B cell (primary cell): Measurements from ENCODE around the gene CH25H. TPM values are rescaled to one million over a fixed set of nuclear protein-coding genes. Genes with fewer than 3 reads are reported as not detected.
"Not testable (repeated sequence)": the region's sequence is repeated elsewhere in the genome, so short reads cannot be mapped to it uniquely, and the experiment has no call there.

Source experiments
- ATAC-seq: fragments of 200-7000 bp; cut with Tn5 transposase; one replicate; pipeline ENCODE4 v1.10.0; 2021; ENCODE audit warnings: low read depth, mild to moderate bottlenecking, moderate number of reproducible peaks, moderate library complexity
- CTCF ChIA-PET: fragments of 350-600 bp; sonication (Branson Sonifier 250); formaldehyde crosslinking; loops from one replicate; lab custom pipeline; 2021; ENCODE audit warnings: antibody characterized with exemption, inconsistent platforms; lab: Charles Lee
- POLR2A ChIA-PET: fragments of 350-600 bp; sonication (Branson Sonifier 250); formaldehyde crosslinking; loops from one replicate; lab custom pipeline; 2021; ENCODE audit warnings: antibody characterized with exemption; lab: Charles Lee
- DNase-seq: peaks from one replicate; pipeline ENCODE4 v3.0.0; 2013
- H2AFZ ChIP-seq: 2 replicates; pipeline ENCODE4 v1.6.1; 2012; ENCODE audit warnings: mild to moderate bottlenecking, low read depth, low read length; ENCODE audit not compliant: insufficient read depth, poor library complexity, severe bottlenecking
- H3K27ac ChIP-seq, 2 donors: 1 replicate in 1 of 2; 2 replicates in 1 of 2; pipeline ENCODE4 v1.5.1; 2012 to 2013; ENCODE audit warnings: low read length in 2 of 2, mild to moderate bottlenecking in 2 of 2, moderate library complexity in 1 of 2
- H3K27me3 ChIP-seq, 4 experiments: fragments of 200-600 bp in 1 of 4; sonication (generic) in 1 of 4; replicated peaks in 1 of 4; 1 replicate in 2 of 4; 2 replicates in 2 of 4; pipeline versions ENCODE4 v1.6.1 to v1.7.0; 2013 to 2016; ENCODE audit warnings: low read length in 3 of 4, mild to moderate bottlenecking in 2 of 4, mixed read lengths in 1 of 4, moderate library complexity in 1 of 4; ENCODE audit not compliant: insufficient read depth in 4 of 4, control insufficient read depth in 3 of 4; ENCODE audit errors: control extremely low read depth in 1 of 4
- H3K36me3 ChIP-seq, 2 experiments: replicated peaks in 1 of 2; 1 replicate in 1 of 2; 2 replicates in 1 of 2; pipeline versions ENCODE4 v1.6.1 to v1.7.1; 2013; ENCODE audit warnings: low read length in 1 of 2; ENCODE audit not compliant: insufficient read depth in 2 of 2, control insufficient read depth in 1 of 2; ENCODE audit errors: control extremely low read depth in 1 of 2, extremely low read depth in 1 of 2
- H3K4me1 ChIP-seq, 2 donors: fragments of 200-600 bp in 1 of 2; sonication (generic) in 1 of 2; 1 replicate in 1 of 2; 2 replicates in 1 of 2; pipeline versions ENCODE4 v1.5.1 to v1.6.1; 2013 to 2017; ENCODE audit warnings: low read length in 2 of 2; ENCODE audit not compliant: control insufficient read depth in 2 of 2, insufficient read depth in 2 of 2
- H3K4me2 ChIP-seq: replicated peaks from 2 replicates; pipeline ENCODE3; 2012; ENCODE audit warnings: mild to moderate bottlenecking, low read depth, low read length; ENCODE audit not compliant: poor library complexity, severe bottlenecking
- H3K4me3 ChIP-seq, 5 experiments: fragments of 200-600 bp in 1 of 5; sonication (generic) in 1 of 5; 1 replicate in 3 of 5; 2 replicates in 2 of 5; pipeline versions ENCODE4 v1.5.1 to v1.7.0; 2011 to 2016; ENCODE audit warnings: low read length in 4 of 5, mild to moderate bottlenecking in 4 of 5, low read depth in 2 of 5, control low read depth in 1 of 5, moderate library complexity in 1 of 5; ENCODE audit not compliant: insufficient read depth in 1 of 5; ENCODE audit errors: control extremely low read depth in 1 of 5, extremely low read depth in 1 of 5
- H3K79me2 ChIP-seq: fragments of 200-600 bp; sonication (generic); one replicate; pipeline ENCODE4 v1.6.0; 2016; ENCODE audit warnings: low read length; ENCODE audit not compliant: control insufficient read depth, insufficient read depth
- H3K9ac ChIP-seq: fragments of 200-600 bp; sonication (generic); 2 replicates; pipeline ENCODE4 v1.6.1; 2017; ENCODE audit warnings: mild to moderate bottlenecking, low read length, moderate library complexity
- H3K9me3 ChIP-seq, 3 donors: one replicate each; pipeline versions ENCODE4 v1.6.1 to v1.7.1; 2013; ENCODE audit warnings: low read length in 2 of 3; ENCODE audit not compliant: control insufficient read depth in 2 of 3, insufficient read depth in 1 of 3; ENCODE audit errors: control extremely low read depth in 1 of 3
- H4K20me1 ChIP-seq: 2 replicates; pipeline ENCODE4 v1.6.0; 2012; ENCODE audit warnings: mild to moderate bottlenecking, low read length; ENCODE audit not compliant: insufficient read depth, control insufficient read depth, poor library complexity, severe bottlenecking
- H3K27ac Mint-ChIP-seq: one replicate; pipeline ENCODE4 v1.8.0; 2021; ENCODE audit warnings: mixed read lengths
- H3K27me3 Mint-ChIP-seq: one replicate; pipeline ENCODE4 v1.8.0; 2021; ENCODE audit warnings: mixed read lengths
- H3K4me1 Mint-ChIP-seq: one replicate; pipeline ENCODE4 v1.8.0; 2021; ENCODE audit warnings: mixed read lengths
- H3K4me3 Mint-ChIP-seq: one replicate; pipeline ENCODE4 v1.8.0; 2021; ENCODE audit warnings: mixed read lengths
- H3K9me3 Mint-ChIP-seq: one replicate; pipeline ENCODE4 v1.8.0; 2022; ENCODE audit warnings: mixed read lengths; ENCODE audit not compliant: insufficient read depth
- CTCF ChIP-seq: fragments of 200-600 bp; IDR thresholded peaks from one replicate; pipeline ENCODE4 v1.8.0; 2022; ENCODE audit warnings: antibody characterized with exemption, mild to moderate bottlenecking
- EZH2 ChIP-seq: IDR thresholded peaks from 2 replicates; pipeline ENCODE4 v1.6.1; 2012; ENCODE audit warnings: borderline replicate concordance, low read depth, mild to moderate bottlenecking, moderate library complexity, low read length; ENCODE audit not compliant: insufficient read depth, poor library complexity, severe bottlenecking
- WGBS: methylation state at CpG from one replicate; pipeline ENCODE4 v1.1.5; 2013; ENCODE audit warnings: missing lambda C conversion rate; ENCODE audit not compliant: insufficient coverage; 5-methylcytosine and 5-hydroxymethylcytosine counted together
- intact Hi-C: fragments of 100-400 bp; cut with micrococcal nuclease; formaldehyde crosslinking; loops from one replicate; pipeline ENCODE4 v1.10.0; 2022
- polyA plus RNA-seq: library from polyadenylated mRNA; depleted of rRNA; stranded (reverse); fragments of >200 nt; gene quantifications from 2 replicates; pipeline ENCODE4 v1.2.3, GENCODE V29; 2012
- total RNA-seq, 2 donors: library from RNA; stranded (reverse); fragments of 120-200 nt in 1 of 2; gene quantifications; 1 replicate in 1 of 2; 2 replicates in 1 of 2; pipeline versions ENCODE4 v1.2.3 to v1.2.4, GENCODE V29; 2013 to 2022

CH25H gene
- total and polyA plus RNA-seq, 2 donors (not counting 1 experiment from before 2014, with no cell fraction given), result not detected

- Histone ChIP-seq H3K27me3 (no peaks in the 10 kb centered on the region), H3K36me3 (no peaks in the 10 kb centered on the region), H3K4me3 (peak overlapping the region; percentile 65 to 92 (median 84)), H3K79me2 (peaks cover 35% of the 10 kb centered on the region), H3K9me3 (peaks cover 0 to 12% (median 9%) of the 10 kb centered on the region in 3 donors), H3K4me1 (peaks cover 18 to 20% of the 10 kb centered on the region in 2 donors), H3K9ac (peak overlapping the region; percentile 82), H3K27ac (peak overlapping the region; percentile 48 to 71), H4K20me1 (no peaks in the 10 kb centered on the region), H3K4me2 (peak overlapping the region; percentile 82), H2AFZ (peak overlapping the region; percentile 86)
- Mint-ChIP-seq H3K4me1 (peaks cover 27% of the 10 kb centered on the region), H3K4me3 (peak overlapping the region; percentile 94), H3K9me3 (no peaks in the 10 kb centered on the region), H3K27me3 (no peaks in the 10 kb centered on the region), H3K27ac (peak overlapping the region; percentile 85)
- no peak for ATAC-seq
- TF ChIP-seq CTCF (no peak), EZH2 (no peak)
- POLR2A ChIA-PET, result interaction anchor here (2.3 kb wide), 1 partner anchor 164 kb away, joined by 11 read pairs; the partner anchor contains the start of gene IFIT5
- CTCF ChIA-PET, result interaction anchor here (0.8 to 2.3 kb wide), 7 partner anchors 17 to 173 kb away, joined by 4 to 13 read pairs (median 5); no protein-coding TSS in a partner anchor
- no peak for DNase-seq
- WGBS, result 17% methylated on average over 12 of the region's 13 CpGs
- intact Hi-C loops, result loop anchor here (1.0 to 5.0 kb wide), 6 partner anchors 34 to 1389 kb away; partner anchors contain the start of genes IFIT5, KIF20B, KLLN and PTEN
Observed at GRCh38 chr10:89250865-89251408, 43.8 kb upstream of the CH25H start.

- H3K9ac ChIP-seq, result no peak overlapping the region
- no peak for TF ChIP-seq CTCF
- TF ChIP-seq EZH2, result no peak
- 56% methylated on average over 1 of the region's 3 CpGs for WGBS
- H4K20me1 ChIP-seq, result no peaks in the 10 kb centered on the region
- H3K4me2 ChIP-seq, result peak overlapping the region; percentile 19
- H3K4me3 ChIP-seq, result no peak overlapping the region
- DNase-seq, result no peak
- POLR2A ChIA-PET, result no interaction called here
- peaks cover 44% of the 10 kb centered on the region for H3K4me1 Mint-ChIP-seq
- no peaks in the 10 kb centered on the region for H3K27me3 ChIP-seq
- H3K79me2 ChIP-seq, result peaks cover 35% of the 10 kb centered on the region
- no peak overlapping the region for H3K4me3 Mint-ChIP-seq
- no peak overlapping the region for H3K27ac Mint-ChIP-seq
- no peak for ATAC-seq
- no peaks in the 10 kb centered on the region for H3K27me3 Mint-ChIP-seq
- peak overlapping the region in 1 of 2 donors; percentile 47 for H3K27ac ChIP-seq
- H3K36me3 ChIP-seq, result peaks cover 0 to 1% of the 10 kb centered on the region in 2 experiments
- H3K9me3 ChIP-seq, result peaks cover 0 to 5% (median 2%) of the 10 kb centered on the region in 3 donors
- no peak overlapping the region for H2AFZ ChIP-seq
- intact Hi-C loops, result no loop called here
- CTCF ChIA-PET, result interaction anchor here (0.6 to 2.0 kb wide), 3 partner anchors 31 to 314 kb away, joined by 3 to 9 read pairs (median 4); no protein-coding TSS in a partner anchor
- H3K4me1 ChIP-seq, result peaks cover 29 to 39% of the 10 kb centered on the region in 2 donors
- H3K9me3 Mint-ChIP-seq, result no peaks in the 10 kb centered on the region
Observed at GRCh38 chr10:89248990-89249389, 41.9 kb upstream of the CH25H start.

GRCh38 chr10:89247623-89248022, 40.5 kb upstream of the CH25H start:
- POLR2A ChIA-PET, H3K9me3 Mint-ChIP-seq, H2AFZ ChIP-seq: not testable (repeated sequence)

More at GRCh38 chr10:89247623-89248022, 40.5 kb upstream of the CH25H start:
- peaks cover 40 to 51% of the 10 kb centered on the region in 2 donors for H3K4me1 ChIP-seq
- CTCF ChIA-PET, ATAC-seq, H3K4me3 ChIP-seq, H3K27ac Mint-ChIP-seq, DNase-seq, intact Hi-C loops, H3K27me3 Mint-ChIP-seq, H3K9me3 ChIP-seq, H4K20me1 ChIP-seq, H3K9ac ChIP-seq, H3K4me2 ChIP-seq, H3K27ac ChIP-seq, H3K27me3 ChIP-seq, H3K4me3 Mint-ChIP-seq, H3K36me3 ChIP-seq: not testable (repeated sequence)
- 100% methylated on average over 1 of the region's 2 CpGs for WGBS
- H3K4me1 Mint-ChIP-seq, result peaks cover 58% of the 10 kb centered on the region
- peaks cover 35% of the 10 kb centered on the region for H3K79me2 ChIP-seq
